DMS153 (cell line): ENCODE results near the gene COLEC12.

Experiments used
- DNase-seq: peaks from one replicate; lab custom pipeline; 2025; lab: John Stamatoyannopoulos, UW

Gene COLEC12

DNA sequence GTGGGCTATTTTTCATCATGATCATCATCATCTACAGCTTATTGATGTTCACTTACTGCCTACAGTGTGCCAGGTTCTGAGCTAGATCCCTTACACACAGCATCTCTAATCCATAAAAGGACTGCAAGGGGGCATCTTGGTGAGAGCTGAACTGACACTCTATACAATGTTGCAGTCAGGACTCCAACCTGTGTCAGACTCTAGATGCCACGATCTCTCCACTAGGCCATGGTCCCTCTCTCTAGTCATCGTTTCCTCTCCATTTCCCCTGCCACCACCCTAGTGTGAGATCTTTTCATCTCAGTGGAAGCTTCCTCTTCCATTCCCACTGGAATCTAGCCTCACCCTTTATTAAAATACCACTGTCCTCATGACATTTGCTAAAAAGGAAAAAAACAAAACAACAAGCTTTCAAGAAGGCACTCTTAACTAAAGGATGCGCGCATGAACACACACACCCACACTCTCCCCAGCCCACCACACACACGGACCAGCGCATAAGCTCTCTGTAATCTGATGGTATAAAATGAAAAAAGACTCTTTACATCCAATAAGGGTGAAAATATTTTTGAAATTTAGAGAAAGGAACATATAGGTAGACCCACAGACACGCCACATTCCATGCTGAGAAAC lies 139.3 kb downstream of the COLEC12 start:
- DNase-seq, result no peak

- no peak for DNase-seq
Observed at GRCh38 chr18:360676-361075, 139.8 kb downstream of the COLEC12 start.

DNA sequence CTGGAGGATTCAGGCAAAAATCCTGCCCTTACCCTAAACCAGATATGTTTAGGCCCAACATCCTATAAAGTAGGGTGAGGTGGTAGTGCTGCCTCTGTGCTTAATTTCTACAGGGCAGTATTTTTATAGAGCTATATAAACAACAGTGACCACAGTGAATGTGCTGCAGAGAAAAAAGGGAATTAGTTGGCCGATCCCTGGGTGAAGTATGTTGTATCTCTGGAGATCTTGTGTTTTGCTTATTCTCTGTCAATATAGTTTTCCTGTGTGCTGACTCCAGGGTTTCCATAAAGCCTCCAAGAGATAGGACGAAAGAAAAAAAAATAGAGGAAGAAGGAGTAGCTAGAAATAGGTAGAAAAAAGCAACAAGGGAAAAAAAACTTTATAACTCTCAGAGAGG lies 143.7 kb downstream of the COLEC12 start:
- DNase-seq, result no peak

DNA sequence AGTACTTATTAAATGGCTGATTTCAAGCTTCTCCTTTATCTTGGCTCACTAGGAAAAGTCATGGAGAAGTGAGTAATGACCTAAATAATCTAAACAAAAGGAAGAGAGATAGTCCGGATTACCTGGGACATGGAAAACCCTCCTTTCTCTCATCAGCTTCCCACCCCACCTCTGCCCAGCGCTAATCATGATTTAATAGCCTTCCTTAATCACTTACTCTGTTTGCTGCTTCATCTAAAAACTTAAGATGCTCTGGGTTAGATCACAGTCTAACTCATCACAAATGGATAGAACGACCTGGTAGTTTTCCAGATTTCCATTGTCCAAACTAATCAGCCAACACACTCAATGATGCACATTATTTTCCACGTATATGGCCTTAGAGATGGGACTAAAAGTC lies 144.8 kb downstream of the COLEC12 start:
- no peak for DNase-seq

GRCh38 chr18:354471-354870 lies 146.0 kb downstream of the COLEC12 start:
- no peak for DNase-seq

- no peak for DNase-seq
Observed at GRCh38 chr18:354003-354402, 146.5 kb downstream of the COLEC12 start.

- no peak for DNase-seq
Observed at GRCh38 chr18:352438-352837, 148.1 kb downstream of the COLEC12 start.

- DNase-seq, result no peak
Observed at GRCh38 chr18:350953-351572, 149.4 kb downstream of the COLEC12 start.

- DNase-seq, result no peak
Observed at GRCh38 chr18:346600-346999, 153.9 kb downstream of the COLEC12 start.

DNA sequence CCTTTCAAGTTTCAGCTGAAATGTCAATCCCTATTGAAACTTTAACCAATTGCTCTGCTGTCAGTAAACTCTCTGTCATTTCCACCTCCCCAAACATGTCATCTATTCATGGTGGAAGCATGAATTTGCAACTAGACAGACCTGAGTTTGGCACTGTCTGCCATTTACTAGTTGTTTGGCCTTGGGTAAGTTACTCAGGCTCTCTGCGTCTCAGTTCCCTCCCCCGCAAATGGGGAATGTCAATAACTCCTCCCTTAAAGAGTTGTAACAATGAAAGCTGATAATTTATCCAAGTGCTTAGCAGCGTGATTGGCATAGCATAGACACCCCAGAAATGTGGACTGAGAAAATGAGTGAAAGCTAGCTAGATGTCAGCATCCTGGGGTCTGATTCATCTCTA lies 159.4 kb downstream of the COLEC12 start:
- no peak for DNase-seq

GRCh38 chr18:340044-340443 lies 160.5 kb downstream of the COLEC12 start:
- DNase-seq, result no peak

- no peak for DNase-seq
Observed at GRCh38 chr18:339200-339599, 161.3 kb downstream of the COLEC12 start.

GRCh38 chr18:336713-337112 lies 163.8 kb downstream of the COLEC12 start:
- no peak for DNase-seq

DNA sequence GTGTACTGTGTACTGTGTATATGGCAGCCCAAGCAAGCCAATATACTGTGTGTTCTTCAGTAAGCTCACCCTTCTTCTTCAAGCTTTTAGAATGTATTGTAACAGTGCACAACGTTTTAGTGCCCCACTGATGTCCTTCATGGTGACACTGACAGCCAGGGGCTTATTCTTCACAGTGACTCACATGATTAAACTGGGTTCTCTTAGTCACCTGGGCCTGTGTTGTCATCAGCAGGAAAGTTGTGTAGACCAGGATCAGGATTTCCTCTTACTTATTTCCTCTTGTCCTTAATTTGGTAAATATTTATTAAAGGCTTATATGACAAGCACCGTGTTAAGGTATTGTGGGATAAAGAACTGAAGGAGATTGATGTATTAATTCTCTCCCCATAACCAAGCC lies 164.8 kb downstream of the COLEC12 start:
- no peak for DNase-seq

- DNase-seq, result no peak
Observed at GRCh38 chr18:334575-335132, 165.8 kb downstream of the COLEC12 start.

DNA sequence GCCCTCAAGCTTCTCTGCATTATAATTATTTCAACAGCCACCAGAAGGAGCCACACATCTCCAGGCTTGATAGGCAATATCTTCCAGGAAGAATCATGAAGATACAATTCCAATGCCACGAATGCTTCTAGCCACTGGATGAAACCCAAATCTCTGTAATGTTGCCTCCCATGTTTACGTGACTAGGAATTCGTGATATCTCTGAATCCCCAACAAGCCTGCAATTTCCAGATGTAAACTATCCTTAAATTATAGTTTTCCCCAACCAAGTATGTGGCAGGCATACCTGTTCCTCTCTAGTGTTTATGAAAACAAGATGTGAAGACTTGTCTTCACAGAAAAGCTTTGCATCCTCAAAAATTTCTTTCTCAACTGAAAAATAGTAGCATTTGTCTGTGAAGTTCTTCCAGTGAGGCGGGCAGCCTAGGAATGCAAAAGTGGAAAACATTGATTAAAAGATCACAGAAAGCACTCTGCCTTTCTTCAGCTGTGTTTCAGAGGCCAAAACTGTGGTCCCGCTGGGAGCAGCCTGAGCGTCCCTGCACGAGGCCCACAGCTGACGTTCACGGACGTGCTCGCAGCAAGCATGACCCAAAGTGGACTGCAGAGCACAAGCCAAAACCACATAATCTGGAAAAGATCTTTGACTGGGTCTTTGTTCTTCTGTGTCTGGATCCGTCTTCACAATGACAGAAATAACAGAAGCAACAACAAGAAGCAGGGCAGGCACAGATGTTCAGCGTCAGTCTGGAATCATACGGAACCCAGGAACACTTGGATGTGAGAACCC lies 167.6 kb downstream of the COLEC12 start:
- no peak for DNase-seq

DNA sequence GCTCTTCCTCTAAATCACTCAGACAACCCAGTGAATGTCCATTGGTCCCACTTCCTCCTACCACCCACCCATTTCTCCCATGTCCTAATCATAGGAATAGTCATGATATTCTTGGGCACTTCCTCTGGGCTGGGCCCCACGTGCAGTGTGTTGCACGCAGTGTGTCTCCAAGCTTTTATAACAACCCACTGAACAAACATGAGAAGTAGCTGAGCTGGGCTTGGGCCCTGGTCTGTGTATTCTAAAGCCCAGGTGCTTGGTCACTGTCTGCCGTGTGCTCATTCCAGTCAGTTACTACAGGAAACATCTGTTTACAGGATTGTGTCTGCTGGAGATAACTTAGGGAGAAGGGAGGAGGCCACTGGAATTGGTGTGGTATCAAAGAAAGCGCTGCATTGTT lies 168.5 kb downstream of the COLEC12 start:
- DNase-seq, result no peak

DNA sequence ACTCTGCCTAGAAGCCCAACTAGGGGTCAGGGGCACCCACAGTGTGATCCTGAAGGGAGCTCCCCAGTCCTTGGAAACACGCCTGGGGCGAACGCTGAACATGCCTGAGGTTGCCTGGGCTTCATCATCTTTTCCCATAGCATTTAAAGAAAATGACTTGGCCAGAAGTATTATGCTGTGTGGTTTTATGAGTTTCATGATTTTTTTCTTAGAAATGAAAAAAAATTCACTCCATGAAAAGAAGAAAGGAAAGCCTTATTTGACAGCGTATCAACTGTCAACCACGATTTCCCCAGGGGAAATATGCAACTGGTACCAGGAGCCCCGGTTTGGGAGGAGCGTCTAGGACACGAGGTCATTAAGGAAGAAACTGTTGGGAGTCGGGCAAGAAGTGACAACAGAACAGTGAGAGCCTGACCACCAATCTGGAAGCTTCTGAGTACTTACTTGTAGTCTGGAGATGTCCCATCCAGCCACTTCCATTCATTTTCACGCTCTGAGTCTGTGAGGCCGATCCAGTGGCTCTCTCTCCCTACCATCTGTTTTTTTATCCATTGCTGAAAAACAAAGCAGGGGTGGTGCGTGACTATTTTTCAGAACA lies 169.2 kb downstream of the COLEC12 start:
- no peak for DNase-seq

- no peak for DNase-seq
Observed at GRCh38 chr18:328928-329327, 171.6 kb downstream of the COLEC12 start.

GRCh38 chr18:326846-327245 lies 173.7 kb downstream of the COLEC12 start:
- DNase-seq, result no peak

DNA sequence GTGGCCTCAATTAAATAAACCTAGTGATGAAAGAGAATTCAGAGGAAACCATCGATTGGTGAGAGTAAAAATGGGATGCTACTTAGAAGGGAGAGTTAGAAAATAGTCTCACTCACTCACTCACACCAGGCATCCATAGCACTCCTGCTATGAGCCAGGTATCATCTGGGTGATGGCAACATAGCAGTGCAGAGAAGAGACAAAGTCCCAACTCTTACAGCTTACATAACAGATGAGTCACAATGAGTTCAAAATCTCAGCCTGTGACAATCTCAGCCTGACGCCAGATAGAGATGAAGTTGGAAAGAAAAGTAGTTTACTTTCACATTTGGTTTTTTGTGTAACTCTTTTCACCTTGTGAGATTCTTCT lies 177.3 kb downstream of the COLEC12 start:
- no peak for DNase-seq

- no peak for DNase-seq
Observed at GRCh38 chr18:321865-322467, 178.5 kb downstream of the COLEC12 start.
